Astrocyte (in vitro differentiated cells and primary cell): ENCODE results near the gene SMIM14. TPM values are rescaled to one million over a fixed set of nuclear protein-coding genes. Genes with fewer than 3 reads are reported as not detected.
A peak's percentile ranks its signal among the peaks of the same experiment; 100 is the strongest.
"Not testable (repeated sequence)": the region's sequence is repeated elsewhere in the genome, so short reads cannot be mapped to it uniquely, and the experiment has no call there.

Source experiments
- DNase-seq: peaks from one replicate; pipeline ENCODE4 v3.0.0-alpha.2; 2010; ENCODE audit warnings: low read depth
- FAIRE-seq: peaks from 2 replicates; lab custom pipeline; 2011; peaks lifted over from hg19 to GRCh38; lab: Jason Lieb, UNC
- H2AFZ ChIP-seq: 2 replicates; pipeline ENCODE4 v1.6.0; 2012; ENCODE audit warnings: low read depth, low read length, inconsistent platforms
- H3K27ac ChIP-seq: 2 replicates; pipeline ENCODE4 v1.5.1; 2011; ENCODE audit warnings: low read depth, low read length, inconsistent platforms
- H3K27me3 ChIP-seq: 2 replicates; pipeline ENCODE4 v1.6.0; 2011; ENCODE audit warnings: low read length, inconsistent platforms; ENCODE audit not compliant: insufficient read depth
- H3K36me3 ChIP-seq: 2 replicates; pipeline ENCODE4 v1.5.1; 2011; ENCODE audit warnings: low read length, inconsistent platforms; ENCODE audit not compliant: insufficient read depth
- H3K4me1 ChIP-seq: 2 replicates; pipeline ENCODE4 v1.5.1; 2011; ENCODE audit warnings: low read length, inconsistent platforms; ENCODE audit not compliant: insufficient read depth
- H3K4me2 ChIP-seq: 2 replicates; pipeline ENCODE4 v1.6.0; 2012; ENCODE audit warnings: low read length, inconsistent platforms
- H3K4me3 ChIP-seq: 2 replicates; pipeline ENCODE4 v1.5.1; 2011; ENCODE audit warnings: low read depth, mild to moderate bottlenecking, low read length, inconsistent platforms; ENCODE audit not compliant: insufficient read depth
- H3K79me2 ChIP-seq: 2 replicates; pipeline ENCODE4 v1.6.0; 2012; ENCODE audit warnings: mild to moderate bottlenecking, low read length, inconsistent platforms; ENCODE audit not compliant: insufficient read depth
- H3K9ac ChIP-seq: 2 replicates; pipeline ENCODE4 v1.6.0; 2012; ENCODE audit warnings: mild to moderate bottlenecking, low read length, inconsistent platforms
- H3K9me3 ChIP-seq: 2 replicates; pipeline ENCODE4 v1.5.1; 2012; ENCODE audit warnings: low read depth, mild to moderate bottlenecking, low read length, inconsistent platforms; ENCODE audit not compliant: insufficient read depth
- H4K20me1 ChIP-seq: 2 replicates; pipeline ENCODE4 v1.6.0; 2012; ENCODE audit warnings: low read length, inconsistent platforms; ENCODE audit not compliant: insufficient read depth
- H3K27ac Mint-ChIP-seq: one replicate; pipeline ENCODE4 v1.8.0; 2021; ENCODE audit warnings: mild to moderate bottlenecking, mixed read lengths; ENCODE audit not compliant: unreplicated experiment
- H3K27me3 Mint-ChIP-seq: one replicate; pipeline ENCODE4 v1.8.0; 2021; ENCODE audit warnings: low read depth, mixed read lengths; ENCODE audit not compliant: unreplicated experiment
- H3K36me3 Mint-ChIP-seq: one replicate; pipeline ENCODE4 v1.8.0; 2021; ENCODE audit warnings: low read depth, mixed read lengths; ENCODE audit not compliant: unreplicated experiment
- H3K4me1 Mint-ChIP-seq: one replicate; pipeline ENCODE4 v1.8.0; 2021; ENCODE audit warnings: low read depth, mixed read lengths; ENCODE audit not compliant: unreplicated experiment
- H3K4me3 Mint-ChIP-seq: one replicate; pipeline ENCODE4 v1.8.0; 2021; ENCODE audit warnings: mild to moderate bottlenecking, moderate library complexity, mixed read lengths; ENCODE audit not compliant: unreplicated experiment
- H3K9me3 Mint-ChIP-seq: one replicate; pipeline ENCODE4 v1.8.0; 2021; ENCODE audit warnings: mild to moderate bottlenecking, mixed read lengths; ENCODE audit not compliant: unreplicated experiment
- EZH2 ChIP-seq: IDR thresholded peaks from 2 replicates; pipeline ENCODE4 v1.6.1; 2012; ENCODE audit warnings: mild to moderate bottlenecking, low read length, inconsistent platforms; ENCODE audit not compliant: insufficient read depth
- total RNA-seq: library from RNA; stranded (reverse); gene quantifications from 2 replicates; pipeline ENCODE4 v1.2.1, GENCODE V29; 2021
- TF ChIP-seq, protein P1 (sequence below): IDR thresholded peaks from 2 replicates; pipeline ENCODE4 v1.5.1; 2011; ENCODE audit warnings: low read depth, mild to moderate bottlenecking, inconsistent platforms, low read length, moderate library complexity; ENCODE audit not compliant: insufficient read depth

Gene SMIM14
- total RNA-seq, 1 donor from 2014 or later, result 28.3 TPM

DNA sequence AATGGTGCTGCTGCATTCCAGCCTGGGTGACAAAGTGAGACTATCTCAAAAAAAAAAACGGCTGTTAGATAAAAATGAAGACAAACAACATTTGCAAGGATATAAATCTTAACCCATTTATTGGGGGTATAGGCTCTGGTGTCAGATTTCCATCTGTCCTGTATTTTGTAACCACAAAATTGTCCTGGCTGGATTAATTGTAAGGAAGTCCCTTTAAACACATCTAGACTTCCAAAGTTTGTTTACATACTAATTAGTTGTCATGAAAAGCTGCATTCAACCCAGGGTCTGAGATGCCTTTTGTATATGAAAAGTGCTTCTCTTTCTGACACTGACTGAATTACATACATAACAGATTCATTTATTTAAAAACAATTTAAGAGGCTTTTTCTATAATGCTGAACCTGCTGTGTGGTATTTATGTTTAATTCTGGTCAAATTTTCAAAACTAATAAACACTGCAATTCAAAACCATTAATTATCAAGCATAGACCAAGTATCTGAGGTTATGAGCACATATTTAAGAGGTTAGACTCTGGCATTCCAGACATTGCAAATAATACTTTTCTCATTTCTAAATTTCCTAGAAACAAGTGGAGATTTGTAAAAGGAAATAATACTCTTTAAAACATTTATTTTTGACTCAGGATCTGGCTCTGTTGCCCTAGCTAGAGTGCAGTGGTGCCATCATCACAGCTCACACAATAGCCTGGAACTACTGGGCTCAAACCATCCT is 93.9 kb downstream of the SMIM14 start:
- Histone ChIP-seq H3K4me2 (no peak overlapping the region), H3K4me1 (peaks cover 4% of the 10 kb centered on the region), H3K9me3 (no peaks in the 10 kb centered on the region), H3K9ac (no peak overlapping the region), H3K27ac (no peak overlapping the region), H2AFZ (no peak overlapping the region), H3K4me3 (no peak overlapping the region), H3K27me3 (no peaks in the 10 kb centered on the region), H4K20me1 (peaks cover 3% of the 10 kb centered on the region), H3K36me3 (no peaks in the 10 kb centered on the region), H3K79me2 (no peaks in the 10 kb centered on the region)
- Mint-ChIP-seq H3K27ac (no peak overlapping the region), H3K9me3 (no peaks in the 10 kb centered on the region), H3K4me3 (no peak overlapping the region), H3K4me1 (peaks cover 7% of the 10 kb centered on the region), H3K27me3 (no peaks in the 10 kb centered on the region), H3K36me3 (peaks cover 9% of the 10 kb centered on the region)
- no peak for TF ChIP-seq EZH2
- TF ChIP-seq, protein P1, sequence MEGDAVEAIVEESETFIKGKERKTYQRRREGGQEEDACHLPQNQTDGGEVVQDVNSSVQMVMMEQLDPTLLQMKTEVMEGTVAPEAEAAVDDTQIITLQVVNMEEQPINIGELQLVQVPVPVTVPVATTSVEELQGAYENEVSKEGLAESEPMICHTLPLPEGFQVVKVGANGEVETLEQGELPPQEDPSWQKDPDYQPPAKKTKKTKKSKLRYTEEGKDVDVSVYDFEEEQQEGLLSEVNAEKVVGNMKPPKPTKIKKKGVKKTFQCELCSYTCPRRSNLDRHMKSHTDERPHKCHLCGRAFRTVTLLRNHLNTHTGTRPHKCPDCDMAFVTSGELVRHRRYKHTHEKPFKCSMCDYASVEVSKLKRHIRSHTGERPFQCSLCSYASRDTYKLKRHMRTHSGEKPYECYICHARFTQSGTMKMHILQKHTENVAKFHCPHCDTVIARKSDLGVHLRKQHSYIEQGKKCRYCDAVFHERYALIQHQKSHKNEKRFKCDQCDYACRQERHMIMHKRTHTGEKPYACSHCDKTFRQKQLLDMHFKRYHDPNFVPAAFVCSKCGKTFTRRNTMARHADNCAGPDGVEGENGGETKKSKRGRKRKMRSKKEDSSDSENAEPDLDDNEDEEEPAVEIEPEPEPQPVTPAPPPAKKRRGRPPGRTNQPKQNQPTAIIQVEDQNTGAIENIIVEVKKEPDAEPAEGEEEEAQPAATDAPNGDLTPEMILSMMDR, result no peak
- FAIRE-seq, result no peak
- peak; percentile 60 for DNase-seq

DNA sequence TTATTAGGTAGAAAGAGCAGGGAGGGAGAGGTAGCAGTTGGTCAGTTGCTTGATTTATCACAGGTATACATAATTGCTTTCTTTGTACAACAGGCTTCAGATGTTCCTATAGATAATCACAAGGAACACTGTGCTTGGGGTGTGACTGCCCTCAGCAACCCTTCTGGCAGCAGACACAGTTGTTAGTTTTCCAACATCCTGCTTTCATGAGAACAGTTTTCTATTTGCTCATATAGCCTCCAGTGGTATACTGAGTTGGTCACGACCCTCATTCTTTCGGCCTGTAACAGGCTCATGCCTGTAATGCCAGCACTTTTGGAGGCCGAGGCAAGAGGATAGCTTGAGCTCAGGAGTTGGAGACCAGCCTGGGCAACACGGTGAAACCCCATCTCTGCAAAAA is 94.6 kb downstream of the SMIM14 start:
- not testable (repeated sequence) for H3K27me3 ChIP-seq, H3K4me1 Mint-ChIP-seq, H3K9me3 Mint-ChIP-seq, H4K20me1 ChIP-seq, H3K4me2 ChIP-seq, FAIRE-seq, H3K36me3 Mint-ChIP-seq, H2AFZ ChIP-seq, H3K36me3 ChIP-seq, H3K27ac ChIP-seq, DNase-seq, H3K4me3 Mint-ChIP-seq, H3K27me3 Mint-ChIP-seq, H3K9ac ChIP-seq, H3K27ac Mint-ChIP-seq, H3K9me3 ChIP-seq, H3K4me1 ChIP-seq, H3K4me3 ChIP-seq, H3K79me2 ChIP-seq

DNA sequence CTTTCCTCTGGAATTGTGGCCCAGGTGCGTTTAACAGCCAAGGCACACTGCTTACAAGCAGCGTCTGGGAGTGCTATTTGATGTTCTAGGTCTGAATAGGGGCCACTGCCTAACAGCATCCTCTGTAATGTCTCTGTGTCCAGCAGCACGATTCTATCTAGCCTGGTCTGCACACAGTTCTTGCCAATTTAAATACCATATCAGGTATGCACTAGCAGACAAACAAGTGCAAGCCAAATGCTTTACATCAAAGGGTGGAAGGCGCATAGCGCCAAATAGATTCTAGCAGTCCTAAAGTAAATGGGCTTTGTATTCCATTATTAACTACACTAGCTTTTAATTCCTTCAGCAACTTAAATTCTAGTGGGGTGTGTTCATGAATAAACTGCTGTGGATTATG is 95.6 kb downstream of the SMIM14 start:
- peaks cover 9% of the 10 kb centered on the region for H3K36me3 Mint-ChIP-seq

More for the DNA sequence above, 95.6 kb downstream of the SMIM14 start:
- no peaks in the 10 kb centered on the region for H3K9me3 ChIP-seq
- FAIRE-seq (no peak), DNase-seq (no peak)
- no peaks in the 10 kb centered on the region for H3K27me3 Mint-ChIP-seq
- peaks cover 7% of the 10 kb centered on the region for H3K4me1 Mint-ChIP-seq
- no peaks in the 10 kb centered on the region for H3K36me3 ChIP-seq
- no peak overlapping the region for H3K4me3 ChIP-seq
- no peak overlapping the region for H2AFZ ChIP-seq
- H3K27me3 ChIP-seq, result no peaks in the 10 kb centered on the region
- no peak overlapping the region for H3K9ac ChIP-seq
- H4K20me1 ChIP-seq, result peaks cover 3% of the 10 kb centered on the region
- no peak overlapping the region for H3K4me2 ChIP-seq
- H3K4me1 ChIP-seq, result peaks cover 6% of the 10 kb centered on the region
- H3K79me2 ChIP-seq, result no peaks in the 10 kb centered on the region
- H3K4me3 Mint-ChIP-seq, result no peak overlapping the region
- no peak overlapping the region for H3K27ac Mint-ChIP-seq
- H3K9me3 Mint-ChIP-seq, result no peaks in the 10 kb centered on the region
- H3K27ac ChIP-seq, result no peak overlapping the region
- TF ChIP-seq EZH2, result no peak
- TF ChIP-seq, protein P1, result no peak
